Activated CD4-positive, alpha-beta T cell treated with anti-CD3 and anti-CD28 coated beads, Interleukin-10, Interleukin-2, amounts not matched to agents 100 ng/mL and 50 ng/mL, durations not matched to agents 16 hours and 8 hours (primary cell): ENCODE results near the gene ABL2.
"Not testable (repeated sequence)": the region's sequence is repeated elsewhere in the genome, so short reads cannot be mapped to it uniquely, and the experiment has no call there.

Experiments used
- DNase-seq: peaks from one replicate; pipeline ENCODE4 v3.0.0-alpha.2; 2020

The ABL2 gene

GRCh38 chr1:179167955-179168354 is 61.5 kb downstream of the ABL2 start:
- no peak for DNase-seq

GRCh38 chr1:179167418-179167777 is 62.1 kb downstream of the ABL2 start:
- DNase-seq: no peak

GRCh38 chr1:179166663-179167417 is 62.6 kb downstream of the ABL2 start:
- no peak for DNase-seq

GRCh38 chr1:179164494-179164893 is 65.0 kb downstream of the ABL2 start:
- DNase-seq: no peak

GRCh38 chr1:179156708-179157107 is 72.8 kb downstream of the ABL2 start:
- DNase-seq: no peak

- no peak for DNase-seq
Measured at GRCh38 chr1:179156026-179156425, 73.5 kb downstream of the ABL2 start.

- DNase-seq: no peak
Measured at GRCh38 chr1:179155615-179156014, 73.9 kb downstream of the ABL2 start.

- DNase-seq: no peak
Measured at GRCh38 chr1:179154437-179154836, 75.0 kb downstream of the ABL2 start.

GRCh38 chr1:179153217-179153616 is 76.3 kb downstream of the ABL2 start:
- no peak for DNase-seq

- no peak for DNase-seq
Measured at GRCh38 chr1:179151908-179152682, 77.4 kb downstream of the ABL2 start.

- DNase-seq: no peak
Measured at GRCh38 chr1:179146911-179147310, 82.6 kb downstream of the ABL2 start.

- DNase-seq: no peak
Measured at GRCh38 chr1:179146476-179146875, 83.0 kb downstream of the ABL2 start.

GRCh38 chr1:179145521-179145920 is 84.0 kb downstream of the ABL2 start:
- DNase-seq: no peak

- no peak for DNase-seq
Measured at GRCh38 chr1:179144626-179145025, 84.9 kb downstream of the ABL2 start.

GRCh38 chr1:179143322-179143721 is 86.2 kb downstream of the ABL2 start:
- DNase-seq: peak; percentile 22

GRCh38 chr1:179142889-179143299 is 86.6 kb downstream of the ABL2 start:
- no peak for DNase-seq

- DNase-seq: peak; percentile 23
Measured at GRCh38 chr1:179141592-179142251, 87.8 kb downstream of the ABL2 start.

- DNase-seq: not testable (repeated sequence)
Measured at GRCh38 chr1:179138755-179139154, 90.7 kb downstream of the ABL2 start.

GRCh38 chr1:179137617-179138255 is 91.7 kb downstream of the ABL2 start:
- no peak for DNase-seq

- DNase-seq: not testable (repeated sequence)
Measured at GRCh38 chr1:179135707-179136106, 93.8 kb downstream of the ABL2 start.

- DNase-seq: not testable (repeated sequence)
Measured at GRCh38 chr1:179135168-179135567, 94.3 kb downstream of the ABL2 start.

- peak; percentile 72 for DNase-seq
Measured at GRCh38 chr1:179129702-179130473, 99.6 kb downstream of the ABL2 start.
